HG02884 (cell line): ENCODE data around the gene HOXD11.
A peak's percentile ranks its signal among the peaks of the same experiment; 100 is the strongest.

Experiments
- ATAC-seq: cut with Tn5 transposase; IDR thresholded peaks from one replicate; pipeline ENCODE4 v1.9.1; 2021; ENCODE audit warnings: mild to moderate bottlenecking, moderate library complexity; ENCODE audit not compliant: unreplicated experiment

The HOXD11 gene

GRCh38 chr2:176130957-176131847 is 24.1 kb downstream of the HOXD11 start:
- ATAC-seq = no peak

DNA sequence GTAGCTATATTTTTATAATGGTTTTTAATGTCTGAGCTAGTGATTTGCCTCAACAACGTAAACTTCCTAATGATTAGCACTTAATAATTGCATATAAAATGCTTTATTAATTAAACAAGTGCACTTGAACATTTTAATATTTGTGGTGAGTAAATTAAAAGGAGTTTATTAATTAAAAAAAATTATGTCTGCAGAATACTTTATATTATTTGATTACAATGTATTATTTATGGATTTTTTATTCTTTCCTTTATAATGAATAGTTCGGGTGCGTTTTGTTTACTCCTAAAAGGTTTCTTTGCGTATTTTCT is 24.7 kb downstream of the HOXD11 start:
- no peak for ATAC-seq

GRCh38 chr2:176132205-176133171 is 25.4 kb downstream of the HOXD11 start:
- no peak for ATAC-seq

- ATAC-seq = no peak
Observed at GRCh38 chr2:176133389-176133788, 26.3 kb downstream of the HOXD11 start.

GRCh38 chr2:176134035-176134434 is 27.0 kb downstream of the HOXD11 start:
- ATAC-seq = no peak

DNA sequence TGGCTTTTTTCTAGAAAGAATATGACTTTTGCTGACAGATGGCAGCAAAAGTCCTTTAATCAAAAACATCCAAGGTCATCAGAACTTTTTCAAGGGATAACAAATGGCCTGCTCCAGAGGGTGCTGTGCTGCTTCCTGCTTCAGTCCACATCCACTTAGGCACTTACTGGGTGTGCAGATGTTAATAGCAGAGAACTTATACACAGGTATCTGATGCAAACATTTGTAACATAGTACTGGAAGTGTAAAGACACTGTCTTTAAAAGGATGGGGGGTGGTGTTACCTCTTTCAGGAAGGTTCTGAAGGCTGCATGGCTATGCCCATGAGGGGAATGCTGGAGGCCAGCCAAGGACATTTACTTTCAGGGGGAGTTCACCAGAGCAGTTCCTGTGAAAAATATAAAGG is 28.0 kb downstream of the HOXD11 start:
- no peak for ATAC-seq

DNA sequence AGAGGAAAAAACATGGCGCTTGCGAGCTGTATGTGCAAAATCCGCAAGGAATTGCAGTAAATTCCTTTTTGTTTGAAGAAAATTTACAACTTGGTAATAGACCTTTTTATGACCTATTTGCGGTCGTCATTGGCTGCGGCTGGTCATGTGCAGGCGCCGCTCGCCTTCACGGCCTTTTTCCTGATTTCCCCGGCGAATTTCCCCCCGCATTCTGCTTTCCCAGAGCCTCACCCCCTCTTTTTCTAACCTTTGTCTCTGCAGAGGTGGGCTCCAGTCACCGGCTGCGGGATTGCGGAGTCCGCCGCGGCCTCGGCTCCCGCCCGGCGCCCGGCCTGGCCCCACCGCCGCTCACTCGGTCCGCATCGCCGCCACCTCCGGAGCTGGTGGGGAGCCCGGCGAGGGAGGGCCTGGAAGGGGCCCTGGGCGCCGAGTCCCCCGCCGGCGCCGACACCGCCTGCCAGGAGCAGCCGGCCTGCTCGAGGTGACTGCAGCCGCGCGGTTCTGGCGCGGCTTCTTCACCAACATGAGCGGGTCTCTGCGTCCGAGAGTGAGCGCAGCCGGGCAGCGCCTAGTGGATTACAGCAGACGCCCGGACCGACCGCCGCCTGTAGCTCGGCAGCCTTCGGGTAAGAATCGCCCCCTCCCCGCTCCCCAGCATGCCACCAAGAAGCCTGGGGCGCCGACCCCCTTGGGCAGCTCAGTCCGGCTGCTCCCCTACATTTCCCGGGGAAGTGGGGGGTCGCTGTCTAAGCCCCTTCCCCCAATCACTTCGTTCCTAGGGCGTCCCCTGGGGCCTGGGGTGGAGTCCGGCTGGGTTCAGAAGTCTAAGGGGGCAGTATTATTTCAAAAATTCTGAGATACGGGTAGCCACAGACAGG is 29.5 kb downstream of the HOXD11 start:
- ATAC-seq = no peak

DNA sequence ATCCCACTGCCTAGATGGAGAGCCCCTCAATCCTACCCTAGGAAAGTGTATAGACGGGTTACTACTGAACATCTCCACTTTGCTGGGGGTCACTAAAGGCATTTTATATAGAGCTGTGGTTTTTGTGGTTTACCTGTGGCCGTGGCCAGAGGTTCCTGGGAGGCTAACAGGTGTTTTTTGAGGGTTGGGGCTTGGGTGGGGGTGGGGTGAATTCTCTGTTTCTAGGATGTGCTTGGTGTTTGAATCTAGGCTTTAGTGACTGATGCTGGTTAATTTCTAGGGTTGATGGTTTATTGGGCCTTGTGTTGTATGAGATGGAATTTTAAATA is 30.1 kb downstream of the HOXD11 start:
- no peak for ATAC-seq

GRCh38 chr2:176137906-176138305 is 30.8 kb downstream of the HOXD11 start:
- no peak for ATAC-seq

- no peak for ATAC-seq
Observed at GRCh38 chr2:176138526-176138922, 31.4 kb downstream of the HOXD11 start.

DNA sequence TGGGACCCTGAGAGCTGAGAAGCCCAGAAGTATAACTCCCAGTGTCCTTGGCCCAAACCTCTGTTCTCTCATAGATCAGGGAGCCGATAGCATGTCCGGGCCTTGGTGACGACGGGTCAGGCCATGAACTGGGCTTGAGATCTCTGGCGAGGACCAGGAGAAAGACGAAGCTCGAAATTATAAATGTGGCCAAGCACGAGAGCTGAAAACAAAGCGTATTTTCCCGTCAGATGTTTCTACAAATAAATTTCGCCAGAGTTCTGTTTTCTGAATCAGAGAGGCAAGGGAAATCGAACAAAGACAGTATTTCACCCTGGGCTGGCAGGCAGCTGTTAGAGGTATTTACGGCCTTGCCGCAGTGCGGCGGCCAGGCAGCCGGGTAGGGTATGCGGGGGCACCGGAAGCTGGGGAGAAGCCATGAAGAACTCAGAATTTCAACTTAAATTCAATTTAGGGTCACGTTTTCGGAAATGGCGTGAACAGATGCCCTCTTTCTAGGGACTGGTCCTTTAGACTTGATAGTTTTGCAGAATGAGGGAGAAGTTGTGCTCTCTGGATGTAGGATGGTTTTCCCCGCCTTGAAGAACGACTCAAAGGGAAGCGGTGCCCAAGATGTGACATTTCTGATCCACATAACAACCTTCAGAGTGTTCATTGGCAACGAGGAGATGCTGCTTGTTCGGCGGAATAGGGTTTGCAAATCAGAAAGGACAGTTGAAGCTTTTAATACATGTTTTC is 32.0 kb downstream of the HOXD11 start:
- no peak for ATAC-seq

DNA sequence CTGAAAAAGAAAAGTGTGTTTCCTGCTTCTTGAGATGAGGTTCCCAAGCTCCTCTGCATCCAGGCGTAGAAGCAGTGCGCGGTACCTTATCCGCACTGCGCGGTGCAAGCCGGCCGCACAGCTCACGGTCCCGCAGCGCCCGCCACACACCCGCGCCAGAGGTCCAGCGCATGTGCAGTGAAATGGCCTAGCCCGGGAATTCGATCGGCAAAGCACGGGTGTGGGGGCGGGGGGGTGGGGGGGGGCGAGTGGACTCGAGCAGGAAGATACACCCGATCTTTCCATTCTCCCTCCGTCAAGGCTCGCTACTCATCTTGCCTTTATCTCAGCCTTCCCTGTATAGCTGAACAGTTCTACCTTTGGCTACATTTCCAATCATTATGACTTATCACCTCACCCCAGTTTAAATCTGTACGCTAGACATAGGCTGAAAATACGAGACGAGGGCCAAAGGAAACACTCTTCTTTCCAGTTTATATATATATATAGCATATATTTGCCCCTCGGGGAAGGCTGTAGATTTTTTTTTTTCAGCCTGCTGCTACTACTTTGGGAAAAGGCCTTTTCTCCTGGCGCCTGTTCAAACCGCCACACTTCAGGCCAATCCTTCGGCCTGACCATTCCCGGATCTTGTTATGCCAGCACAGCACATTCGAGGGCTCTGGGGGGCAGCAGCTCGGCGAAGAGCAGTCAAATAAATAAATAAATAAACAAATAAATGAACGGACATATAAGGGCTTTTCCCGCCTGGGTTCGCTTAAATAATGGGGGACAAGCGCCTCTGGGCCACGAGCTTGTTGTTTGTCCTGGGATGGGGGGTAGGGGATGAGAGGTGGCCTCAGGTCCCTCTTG is 32.8 kb downstream of the HOXD11 start:
- no peak for ATAC-seq

DNA sequence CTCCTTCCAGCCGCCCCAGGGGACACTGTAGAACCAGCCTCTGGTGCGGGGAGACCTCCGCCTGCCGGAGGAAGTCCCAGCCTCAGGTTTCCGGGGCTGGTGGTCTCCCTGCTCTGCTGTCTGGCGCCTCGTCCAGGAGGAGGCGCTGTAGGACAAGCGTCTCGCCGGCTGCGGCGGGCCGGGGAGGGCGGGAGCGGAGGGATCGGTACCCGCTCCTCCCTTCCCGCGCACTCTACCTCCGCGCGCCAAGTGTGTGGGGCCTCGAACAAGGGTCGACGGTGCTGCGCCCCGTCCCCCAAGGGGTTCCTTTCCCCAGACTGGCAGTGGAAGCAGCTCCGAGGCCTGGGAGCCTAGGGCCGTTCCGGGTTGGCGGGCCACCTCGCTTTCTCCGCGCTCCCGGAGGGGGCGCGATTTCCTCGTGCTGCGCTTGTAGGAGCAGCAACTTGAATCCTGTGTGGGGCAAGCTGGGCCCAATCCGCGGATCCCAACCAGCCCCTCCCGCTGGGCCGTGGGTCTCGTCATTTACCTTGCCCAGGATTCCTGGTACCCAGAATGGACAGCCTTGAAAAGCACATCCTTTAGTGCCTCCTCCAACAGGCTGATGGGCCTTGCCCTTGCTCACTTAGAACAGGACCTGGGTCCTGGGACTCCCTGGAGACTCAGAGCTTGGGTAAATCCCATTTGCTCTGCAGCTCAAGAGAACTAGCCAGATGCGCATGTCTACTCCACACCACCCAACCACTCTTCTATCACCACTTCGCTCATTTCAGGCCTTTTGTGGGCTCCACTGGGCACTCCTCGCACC is 33.6 kb downstream of the HOXD11 start:
- ATAC-seq = peak; percentile 89

DNA sequence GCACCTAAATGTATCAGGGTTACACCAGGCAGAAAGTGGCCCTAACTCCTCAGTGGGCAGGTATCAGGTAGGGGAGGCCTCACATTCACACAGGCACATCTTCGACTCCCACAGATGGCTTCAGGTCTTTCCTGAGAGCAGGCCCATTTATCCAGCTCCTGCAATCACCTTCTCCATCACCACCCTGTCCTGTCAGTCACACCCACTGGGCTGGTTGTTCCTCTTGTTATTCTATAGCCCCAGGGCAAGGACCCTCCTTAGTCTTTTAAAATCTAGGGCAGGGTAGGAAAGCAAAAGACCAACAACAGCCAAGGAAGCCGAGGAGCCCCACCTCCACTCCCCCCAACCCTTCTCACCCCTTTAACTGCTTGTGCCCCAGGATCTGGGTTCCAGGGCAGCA is 35.2 kb downstream of the HOXD11 start:
- ATAC-seq = no peak

GRCh38 chr2:176145085-176145969 is 38.2 kb downstream of the HOXD11 start:
- no peak for ATAC-seq

DNA sequence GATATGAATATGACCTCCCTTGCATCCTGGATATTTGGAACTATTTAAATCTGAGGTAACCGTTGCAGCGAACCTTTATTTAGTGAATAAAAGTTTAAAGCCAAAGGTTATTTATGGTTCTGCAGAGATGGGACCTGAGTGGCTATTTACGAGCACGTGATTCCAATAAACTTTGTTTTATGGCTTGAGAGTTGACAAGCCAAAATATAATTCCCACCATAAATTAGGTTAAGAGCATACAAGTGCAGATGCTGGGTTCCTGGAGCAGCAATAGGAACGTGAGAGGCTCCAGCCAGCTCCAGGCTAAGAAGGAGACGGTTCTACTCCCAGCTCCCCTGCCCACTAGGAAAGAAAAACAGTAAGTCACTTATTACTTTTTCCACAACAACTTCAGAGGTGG is 39.0 kb downstream of the HOXD11 start:
- ATAC-seq = no peak

DNA sequence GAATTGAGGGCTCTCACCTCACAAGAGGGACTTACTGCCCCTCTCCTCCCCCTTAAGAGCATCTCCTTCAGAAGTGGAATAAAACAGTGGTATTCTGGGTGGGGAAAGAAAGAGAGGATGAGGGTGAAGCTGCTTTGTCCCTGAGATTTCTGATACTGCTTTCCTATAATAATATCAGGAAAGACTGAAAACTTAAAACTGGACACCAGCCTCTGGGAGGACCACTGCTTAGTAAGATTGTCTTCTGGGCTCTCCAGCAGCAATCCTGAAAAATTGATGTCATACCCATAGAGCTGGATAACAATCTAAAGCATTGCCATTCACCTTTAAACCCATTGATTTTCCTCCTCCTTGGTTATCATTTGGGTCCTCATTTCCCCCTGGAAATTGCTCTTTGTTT is 39.6 kb downstream of the HOXD11 start:
- no peak for ATAC-seq
